CD14-positive monocyte (primary cell): ENCODE data around the gene DIAPH2. TPM values are rescaled to one million over a fixed set of nuclear protein-coding genes. Genes with fewer than 3 reads are reported as not detected.

Source experiments
- DNase-seq, 3 donors: peaks; one replicate each; pipeline ENCODE4 v3.0.0-alpha.2; 2011 to 2022
- H2AFZ ChIP-seq: 2 replicates; pipeline ENCODE4 v1.6.0; 2012; ENCODE audit warnings: mild to moderate bottlenecking, low read depth, low read length, inconsistent platforms; ENCODE audit not compliant: insufficient read depth, poor library complexity, severe bottlenecking
- H3K27ac ChIP-seq, 2 donors: 1 replicate in 1 of 2; 2 replicates in 1 of 2; pipeline ENCODE4 v1.5.1; 2012 to 2013; ENCODE audit warnings: low read length in 2 of 2, control low read depth in 1 of 2, inconsistent platforms in 1 of 2, low read depth in 1 of 2, mild to moderate bottlenecking in 1 of 2
- H3K27me3 ChIP-seq, 2 donors: one replicate each; pipeline versions ENCODE4 v1.6.0 to v1.6.1; 2011 to 2013; ENCODE audit warnings: low read length in 2 of 2; ENCODE audit not compliant: control insufficient read depth in 2 of 2, insufficient read depth in 2 of 2
- H3K36me3 ChIP-seq, 2 donors: replicated peaks in 1 of 2; 1 replicate in 1 of 2; 2 replicates in 1 of 2; pipeline versions ENCODE4 v1.5.1 to v1.6.1; 2012 to 2013; ENCODE audit warnings: low read length in 2 of 2, control low read depth in 1 of 2, inconsistent platforms in 1 of 2, mild to moderate bottlenecking in 1 of 2; ENCODE audit not compliant: insufficient read depth in 2 of 2, control insufficient read depth in 1 of 2
- H3K4me1 ChIP-seq, 2 donors: 1 replicate in 1 of 2; 2 replicates in 1 of 2; pipeline versions ENCODE4 v1.5.1 to v1.6.1; 2012 to 2013; ENCODE audit warnings: low read length in 2 of 2, control low read depth in 1 of 2, inconsistent platforms in 1 of 2, mild to moderate bottlenecking in 1 of 2, moderate library complexity in 1 of 2; ENCODE audit not compliant: insufficient read depth in 2 of 2, control insufficient read depth in 1 of 2
- H3K4me2 ChIP-seq: replicated peaks from 2 replicates; pipeline ENCODE3; 2012; ENCODE audit warnings: low read length, moderate library complexity, mild to moderate bottlenecking; ENCODE audit not compliant: poor library complexity, severe bottlenecking; ENCODE audit errors: extremely low read depth
- H3K4me3 ChIP-seq, 3 experiments: fragments of 200-600 bp in 1 of 3; sonication (generic) in 1 of 3; replicated peaks in 1 of 3; 1 replicate in 2 of 3; 2 replicates in 1 of 3; pipeline ENCODE4 v1.5.1; 2011 to 2013; ENCODE audit warnings: low read length in 3 of 3, mild to moderate bottlenecking in 3 of 3, control low read depth in 2 of 3, low read depth in 2 of 3, inconsistent platforms in 1 of 3, moderate library complexity in 1 of 3
- H3K79me2 ChIP-seq: 2 replicates; pipeline ENCODE4 v1.6.0; 2012; ENCODE audit warnings: mild to moderate bottlenecking, control low read depth, inconsistent platforms, low read length, moderate library complexity; ENCODE audit not compliant: insufficient read depth
- H3K9ac ChIP-seq: 2 replicates; pipeline ENCODE4 v1.6.0; 2017; ENCODE audit warnings: low read length, mild to moderate bottlenecking; ENCODE audit not compliant: insufficient read depth, poor library complexity, severe bottlenecking
- H3K9me3 ChIP-seq, 2 donors: replicated peaks in 1 of 2; 1 replicate in 1 of 2; 2 replicates in 1 of 2; pipeline versions ENCODE4 v1.5.1 to v1.6.1; 2012 to 2013; ENCODE audit warnings: low read length in 2 of 2, control low read depth in 1 of 2; ENCODE audit not compliant: control insufficient read depth in 1 of 2, insufficient read depth in 1 of 2
- H4K20me1 ChIP-seq: 2 replicates; pipeline ENCODE4 v1.6.0; 2012; ENCODE audit warnings: mild to moderate bottlenecking, low read length, control low read depth, moderate library complexity; ENCODE audit not compliant: insufficient read depth
- H3K27ac Mint-ChIP-seq, 7 donors: one replicate each; pipeline ENCODE4 v1.8.0; 2020; ENCODE audit warnings: mild to moderate bottlenecking in 7 of 7, mixed read lengths in 7 of 7, moderate library complexity in 6 of 7, inconsistent platforms in 2 of 7
- H3K27me3 Mint-ChIP-seq, 3 donors: one replicate each; pipeline ENCODE4 v1.8.0; 2021 to 2022; ENCODE audit warnings: low read depth in 3 of 3, mild to moderate bottlenecking in 3 of 3, mixed read lengths in 3 of 3, moderate library complexity in 3 of 3, inconsistent platforms in 1 of 3
- H3K36me3 Mint-ChIP-seq, 2 donors: one replicate each; pipeline ENCODE4 v1.8.0; 2020; ENCODE audit warnings: mixed read lengths in 2 of 2, inconsistent platforms in 1 of 2, mild to moderate bottlenecking in 1 of 2
- H3K4me1 Mint-ChIP-seq: one replicate; pipeline ENCODE4 v1.8.0; 2020; ENCODE audit warnings: mild to moderate bottlenecking, mixed read lengths
- H3K4me3 Mint-ChIP-seq, 2 donors: one replicate each; pipeline ENCODE4 v1.8.0; 2020; ENCODE audit warnings: mild to moderate bottlenecking in 2 of 2, mixed read lengths in 2 of 2, moderate library complexity in 1 of 2
- H3K9me3 Mint-ChIP-seq, 7 donors: one replicate each; pipeline ENCODE4 v1.8.0; 2020 to 2022; ENCODE audit warnings: mixed read lengths in 7 of 7, mild to moderate bottlenecking in 6 of 7, moderate library complexity in 6 of 7, inconsistent platforms in 2 of 7
- WGBS: methylation state at CpG from one replicate; pipeline ENCODE4 v1.1.5; 2013; ENCODE audit warnings: missing lambda C conversion rate; ENCODE audit not compliant: insufficient coverage; 5-methylcytosine and 5-hydroxymethylcytosine counted together
- intact Hi-C, 2 donors: fragments of 100-400 bp; cut with micrococcal nuclease; formaldehyde crosslinking; loops; one replicate each; pipeline versions ENCODE4 v1.15.0 to v1.15.1; 2023
- polyA plus RNA-seq, 3 donors: library from polyadenylated mRNA; depleted of rRNA in 1 of 3; unstranded in 2 of 3; stranded (reverse) in 1 of 3; fragments of 300-500 nt in 2 of 3; fragments of >200 nt in 1 of 3; fragmentation: Illumina TruSeq in 2 of 3; gene quantifications; 1 replicate in 2 of 3; 2 replicates in 1 of 3; pipeline ENCODE4 v1.2.3, GENCODE V29; 2012 to 2021
- TF ChIP-seq, protein P1 (sequence below): fragments of 200-600 bp; IDR thresholded peaks from one replicate; pipeline ENCODE4 v1.8.0; 2022; ENCODE audit warnings: antibody characterized with exemption, mild to moderate bottlenecking

DIAPH2 gene
- polyA plus RNA-seq, 3 donors: 9.5 to 20.5 (median 11.4) TPM

DNA sequence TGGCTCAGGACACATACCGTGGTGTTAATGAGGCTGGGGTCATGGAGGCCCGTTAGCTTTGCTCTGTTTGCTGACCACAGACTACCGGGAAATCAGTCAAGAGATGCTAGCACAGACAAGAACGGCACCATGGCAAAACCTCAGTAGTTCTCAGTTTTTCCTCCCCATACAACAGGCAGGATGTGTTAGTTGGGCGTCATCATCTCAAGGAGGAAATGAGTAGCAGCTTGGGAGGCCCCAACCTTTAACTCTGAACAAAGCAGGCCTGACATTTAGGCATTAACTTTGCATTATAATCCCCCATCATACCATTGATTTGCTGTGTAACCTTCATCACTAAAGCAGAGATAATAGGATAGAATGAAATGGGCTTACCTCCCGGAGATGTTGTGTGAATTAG lies 913.3 kb downstream of the DIAPH2 start:
- no peak overlapping the region for H3K4me3 Mint-ChIP-seq
- H2AFZ ChIP-seq: no peak overlapping the region
- H3K4me1 Mint-ChIP-seq: peaks cover 2% of the 10 kb centered on the region
- no peaks in the 10 kb centered on the region for H3K36me3 ChIP-seq
- H3K4me2 ChIP-seq: no peak overlapping the region
- H3K27ac Mint-ChIP-seq: no peak overlapping the region
- no peak overlapping the region for H3K9ac ChIP-seq
- no peaks in the 10 kb centered on the region for H3K27me3 ChIP-seq
- TF ChIP-seq, protein P1, sequence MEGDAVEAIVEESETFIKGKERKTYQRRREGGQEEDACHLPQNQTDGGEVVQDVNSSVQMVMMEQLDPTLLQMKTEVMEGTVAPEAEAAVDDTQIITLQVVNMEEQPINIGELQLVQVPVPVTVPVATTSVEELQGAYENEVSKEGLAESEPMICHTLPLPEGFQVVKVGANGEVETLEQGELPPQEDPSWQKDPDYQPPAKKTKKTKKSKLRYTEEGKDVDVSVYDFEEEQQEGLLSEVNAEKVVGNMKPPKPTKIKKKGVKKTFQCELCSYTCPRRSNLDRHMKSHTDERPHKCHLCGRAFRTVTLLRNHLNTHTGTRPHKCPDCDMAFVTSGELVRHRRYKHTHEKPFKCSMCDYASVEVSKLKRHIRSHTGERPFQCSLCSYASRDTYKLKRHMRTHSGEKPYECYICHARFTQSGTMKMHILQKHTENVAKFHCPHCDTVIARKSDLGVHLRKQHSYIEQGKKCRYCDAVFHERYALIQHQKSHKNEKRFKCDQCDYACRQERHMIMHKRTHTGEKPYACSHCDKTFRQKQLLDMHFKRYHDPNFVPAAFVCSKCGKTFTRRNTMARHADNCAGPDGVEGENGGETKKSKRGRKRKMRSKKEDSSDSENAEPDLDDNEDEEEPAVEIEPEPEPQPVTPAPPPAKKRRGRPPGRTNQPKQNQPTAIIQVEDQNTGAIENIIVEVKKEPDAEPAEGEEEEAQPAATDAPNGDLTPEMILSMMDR: no peak
- H3K4me1 ChIP-seq: no peaks in the 10 kb centered on the region
- H3K27me3 Mint-ChIP-seq: no peaks in the 10 kb centered on the region
- intact Hi-C loops: no loop called here
- H3K36me3 Mint-ChIP-seq: peaks cover 5 to 13% of the 10 kb centered on the region in 2 donors
- peaks cover 0 to 2% (median 0%) of the 10 kb centered on the region in 7 donors for H3K9me3 Mint-ChIP-seq
- H3K9me3 ChIP-seq: no peaks in the 10 kb centered on the region
- H3K4me3 ChIP-seq: no peak overlapping the region
- H4K20me1 ChIP-seq: no peaks in the 10 kb centered on the region
- no CpG with 5 or more reads among the region's 6 CpGs for WGBS
- no peak for DNase-seq
- H3K27ac ChIP-seq: no peak overlapping the region
- H3K79me2 ChIP-seq: no peaks in the 10 kb centered on the region

DNA sequence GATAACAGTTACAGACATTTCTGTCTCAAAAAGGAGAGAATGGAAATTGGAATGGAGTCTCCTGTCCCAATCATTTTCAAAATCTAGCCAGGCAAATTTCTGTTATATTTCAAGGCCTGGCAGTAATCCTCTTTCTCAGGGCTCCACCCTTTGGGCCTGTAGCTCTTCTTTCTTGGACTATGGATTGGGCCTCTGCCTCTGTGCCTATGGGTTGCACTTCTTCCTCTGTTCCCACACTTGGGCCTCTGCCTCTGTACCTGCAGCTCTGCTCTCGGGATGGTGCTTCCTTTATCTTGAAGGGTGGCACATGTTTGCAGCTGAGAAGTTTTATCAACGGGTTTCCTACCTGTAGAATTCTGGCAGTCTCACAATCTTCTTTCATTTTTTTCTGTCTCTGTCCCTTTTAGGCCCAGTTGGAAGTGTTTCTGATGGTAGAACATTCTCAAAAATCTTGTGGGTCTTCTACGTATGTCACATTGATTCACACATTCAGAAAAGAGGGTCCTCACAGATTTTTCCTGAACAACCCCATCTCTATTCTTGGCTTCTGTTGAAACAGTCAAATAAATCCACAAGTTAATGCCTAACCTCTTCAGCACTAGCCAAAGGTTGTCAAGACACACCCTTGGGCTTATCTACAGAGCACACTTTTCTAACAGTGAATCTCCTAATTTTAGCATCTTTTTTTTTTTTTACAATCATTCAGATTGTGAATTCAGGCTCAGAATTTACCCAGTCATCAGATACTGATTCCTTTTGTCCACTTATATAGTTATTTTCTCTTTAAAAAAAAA lies 918.0 kb downstream of the DIAPH2 start:
- Histone ChIP-seq H4K20me1 (no peaks in the 10 kb centered on the region), H3K27me3 (no peaks in the 10 kb centered on the region), H3K79me2 (no peaks in the 10 kb centered on the region), H3K4me2 (no peak overlapping the region), H3K9ac (no peak overlapping the region), H2AFZ (no peak overlapping the region), H3K36me3 (no peaks in the 10 kb centered on the region), H3K27ac (no peak overlapping the region), H3K9me3 (no peaks in the 10 kb centered on the region), H3K4me3 (no peak overlapping the region), H3K4me1 (no peaks in the 10 kb centered on the region)
- Mint-ChIP-seq H3K4me3 (no peak overlapping the region), H3K27ac (no peak overlapping the region), H3K27me3 (peaks cover 0 to 1% (median 0%) of the 10 kb centered on the region in 3 donors), H3K36me3 (peaks cover 5 to 13% of the 10 kb centered on the region in 2 donors), H3K9me3 (peaks cover 0 to 2% (median 0%) of the 10 kb centered on the region in 7 donors), H3K4me1 (peaks cover 6% of the 10 kb centered on the region)
- intact Hi-C loops: no loop called here
- DNase-seq: no peak
- TF ChIP-seq, protein P1: no peak
- no CpG with 5 or more reads among the region's 3 CpGs for WGBS
